GM10266 (cell line): ENCODE measurements around the gene AP3B1.
"Not testable (repeated sequence)": the region's sequence is repeated elsewhere in the genome, so short reads cannot be mapped to it uniquely, and the experiment has no call there.

ENCODE experiments used
- DNase-seq: peaks from one replicate; pipeline ENCODE4 v3.0.0; 2012; ENCODE audit errors: extremely low spot score
- TF ChIP-seq, protein P1 (sequence below): IDR thresholded peaks from 2 replicates; pipeline ENCODE4 v1.5.1; 2012; ENCODE audit warnings: mild to moderate bottlenecking, low read depth; ENCODE audit not compliant: control insufficient read depth, insufficient read depth; ENCODE audit errors: missing control alignments

The AP3B1 gene

DNA sequence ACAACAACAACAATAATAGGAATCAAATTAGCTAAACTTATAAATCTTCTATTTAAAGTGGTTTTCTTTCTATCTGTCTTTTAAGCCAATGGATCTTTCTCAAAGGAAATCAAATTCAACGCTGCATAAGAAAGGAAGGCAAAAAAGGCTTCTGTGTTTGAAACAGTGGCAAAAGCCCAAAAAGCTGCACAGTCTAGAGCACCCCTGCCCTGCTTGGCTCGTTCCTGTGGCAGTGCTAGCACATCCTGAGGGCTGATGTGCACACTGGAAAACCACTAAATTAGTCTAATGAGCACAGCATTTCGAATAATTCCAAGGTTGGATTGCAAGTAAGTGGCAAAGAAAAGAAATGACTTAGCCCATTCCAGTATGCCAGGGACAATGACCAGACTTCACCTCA, 80.7 kb downstream of the AP3B1 start:
- TF ChIP-seq, protein P1, sequence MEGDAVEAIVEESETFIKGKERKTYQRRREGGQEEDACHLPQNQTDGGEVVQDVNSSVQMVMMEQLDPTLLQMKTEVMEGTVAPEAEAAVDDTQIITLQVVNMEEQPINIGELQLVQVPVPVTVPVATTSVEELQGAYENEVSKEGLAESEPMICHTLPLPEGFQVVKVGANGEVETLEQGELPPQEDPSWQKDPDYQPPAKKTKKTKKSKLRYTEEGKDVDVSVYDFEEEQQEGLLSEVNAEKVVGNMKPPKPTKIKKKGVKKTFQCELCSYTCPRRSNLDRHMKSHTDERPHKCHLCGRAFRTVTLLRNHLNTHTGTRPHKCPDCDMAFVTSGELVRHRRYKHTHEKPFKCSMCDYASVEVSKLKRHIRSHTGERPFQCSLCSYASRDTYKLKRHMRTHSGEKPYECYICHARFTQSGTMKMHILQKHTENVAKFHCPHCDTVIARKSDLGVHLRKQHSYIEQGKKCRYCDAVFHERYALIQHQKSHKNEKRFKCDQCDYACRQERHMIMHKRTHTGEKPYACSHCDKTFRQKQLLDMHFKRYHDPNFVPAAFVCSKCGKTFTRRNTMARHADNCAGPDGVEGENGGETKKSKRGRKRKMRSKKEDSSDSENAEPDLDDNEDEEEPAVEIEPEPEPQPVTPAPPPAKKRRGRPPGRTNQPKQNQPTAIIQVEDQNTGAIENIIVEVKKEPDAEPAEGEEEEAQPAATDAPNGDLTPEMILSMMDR, result no peak
- DNase-seq, result no peak

DNA sequence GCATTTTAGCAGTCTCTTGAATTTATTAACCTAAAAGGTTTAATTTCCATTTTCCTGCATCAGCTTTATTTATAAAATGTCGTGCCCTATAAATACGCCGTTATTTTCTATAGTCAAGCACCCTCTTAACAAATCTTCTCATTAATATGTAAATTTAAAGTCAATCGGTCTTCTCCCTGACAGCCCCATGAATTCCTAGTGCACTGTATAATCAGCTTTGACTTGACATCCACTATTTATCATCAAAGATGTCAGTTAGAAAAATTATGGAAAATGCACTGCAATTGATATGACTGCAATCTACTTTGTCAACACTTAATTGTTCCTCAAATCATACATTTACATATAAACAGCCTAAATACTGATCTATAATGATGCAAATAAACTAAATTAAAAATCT, 83.4 kb downstream of the AP3B1 start:
- DNase-seq, result no peak
- TF ChIP-seq, protein P1, result no peak

DNA sequence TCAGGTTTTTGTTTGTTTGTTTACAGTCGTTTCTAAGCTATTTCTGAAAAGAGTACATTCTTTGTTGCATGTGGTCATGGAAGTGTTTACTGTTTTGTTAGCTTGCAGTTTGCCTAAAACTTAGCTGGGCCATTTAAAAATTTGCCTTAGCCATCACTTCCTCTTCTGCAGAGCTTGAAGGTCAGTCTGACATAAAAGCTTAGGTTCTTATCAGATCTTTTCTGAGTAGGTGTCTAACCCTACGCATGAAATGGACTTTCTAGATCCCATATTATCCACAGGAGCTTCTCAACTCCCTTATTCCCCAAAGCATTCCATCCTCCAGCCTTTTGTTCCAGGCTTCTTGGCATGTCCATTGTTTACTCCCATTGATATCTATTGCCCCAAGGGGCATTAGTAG, 90.3 kb downstream of the AP3B1 start:
- no peak for DNase-seq
- TF ChIP-seq, protein P1, result no peak

DNA sequence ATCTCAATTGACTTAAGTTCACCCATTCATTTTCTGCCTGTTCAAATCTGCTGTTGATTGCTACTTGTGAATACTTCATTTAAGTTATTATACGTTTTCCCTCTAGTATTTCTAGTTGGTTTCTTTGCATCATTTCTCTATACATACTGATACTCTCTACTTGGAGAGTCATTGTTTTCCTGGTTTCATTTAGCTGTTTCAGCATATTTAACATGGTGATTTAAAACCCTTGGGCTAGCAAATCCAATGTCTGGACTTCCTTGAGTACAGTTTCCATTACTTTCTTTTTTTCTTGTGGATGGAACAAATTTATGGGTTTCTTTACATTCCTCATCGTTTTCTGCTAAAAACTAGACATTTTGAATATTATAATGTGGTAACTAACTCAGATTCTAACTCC, 90.7 kb downstream of the AP3B1 start:
- DNase-seq, result no peak
- TF ChIP-seq, protein P1, result no peak

DNA sequence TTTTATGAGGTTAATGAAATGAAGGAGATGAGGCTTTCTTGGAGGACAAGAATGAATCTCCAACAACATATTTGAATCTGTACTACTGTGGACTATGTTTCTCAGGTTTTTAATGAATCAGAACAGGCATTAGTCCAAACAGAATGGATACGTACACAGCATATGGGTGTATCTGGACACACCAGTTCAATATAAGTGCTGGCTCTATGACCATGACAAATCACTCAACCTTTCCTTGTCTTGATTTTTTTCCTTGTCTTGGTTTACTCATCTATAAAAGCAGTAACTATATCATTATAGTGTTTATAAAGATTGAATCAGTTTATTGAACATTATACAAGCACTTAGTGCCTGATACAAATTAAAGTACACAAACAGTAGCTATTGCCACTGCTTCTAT, 104.1 kb downstream of the AP3B1 start:
- TF ChIP-seq, protein P1, result no peak
- DNase-seq, result no peak

DNA sequence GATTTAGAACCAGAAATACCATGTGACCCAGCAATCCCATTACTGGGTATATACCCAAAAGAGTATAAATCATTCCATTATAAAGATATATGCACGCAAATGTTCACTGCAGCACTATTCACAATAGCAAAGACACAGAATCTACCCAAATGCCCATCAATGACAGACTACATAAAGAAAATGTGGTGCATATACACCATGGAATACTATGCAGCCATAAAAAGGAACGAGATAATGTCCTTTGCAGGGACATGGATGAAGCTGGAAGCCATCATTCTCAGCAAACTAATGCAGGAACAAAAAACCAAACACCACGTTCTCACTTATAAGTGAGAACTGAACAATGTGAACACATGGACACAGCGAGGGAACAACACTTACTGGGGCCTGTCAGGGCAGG, 105.8 kb downstream of the AP3B1 start:
- not testable (repeated sequence) for DNase-seq

DNA sequence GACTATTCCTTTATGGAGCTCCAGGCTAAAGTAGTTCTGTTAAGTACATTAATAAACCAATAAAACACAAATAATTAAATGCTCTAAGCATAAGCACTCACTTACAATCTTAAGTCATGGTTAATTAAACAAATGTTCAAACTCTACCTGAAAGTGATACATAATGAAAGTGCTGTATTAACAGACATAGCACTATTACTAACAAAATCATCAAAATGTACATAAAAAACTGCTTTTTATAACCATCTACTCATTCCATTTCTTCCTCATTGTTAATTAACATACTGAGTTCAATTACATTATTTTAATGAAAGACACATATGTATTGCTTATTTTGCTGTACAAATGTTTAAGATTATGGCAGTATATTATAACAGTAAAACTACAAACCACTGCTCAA, 107.3 kb downstream of the AP3B1 start:
- DNase-seq, result no peak
- TF ChIP-seq, protein P1, result no peak

DNA sequence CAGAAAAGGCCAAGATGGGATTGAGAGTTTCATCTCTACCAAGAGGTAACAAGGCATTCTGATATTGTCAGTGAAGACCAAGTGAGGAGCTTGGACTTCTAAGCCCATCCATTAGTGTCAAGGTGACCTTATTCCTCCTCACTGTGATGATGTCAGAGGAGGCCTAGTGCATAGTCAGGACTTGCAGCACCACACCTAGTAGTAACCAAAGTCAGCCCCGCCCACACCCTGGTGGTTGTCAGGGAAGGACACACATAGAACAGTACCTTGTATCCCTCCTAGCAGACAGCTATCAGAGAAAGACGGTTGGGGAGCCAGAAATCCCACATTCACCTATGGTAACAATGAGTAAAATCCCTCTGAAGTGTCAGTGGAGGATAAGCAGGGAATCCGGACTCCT, 111.7 kb downstream of the AP3B1 start:
- no peak for DNase-seq
- TF ChIP-seq, protein P1, result no peak
